Measurements from ENCODE around the gene OR2H1. TPM values are rescaled to one million over a fixed set of nuclear protein-coding genes. Genes with fewer than 3 reads are reported as not detected.

The OR2H1 gene
- total RNA-seq, 2 donors from 2014 or later: not detected

DNA sequence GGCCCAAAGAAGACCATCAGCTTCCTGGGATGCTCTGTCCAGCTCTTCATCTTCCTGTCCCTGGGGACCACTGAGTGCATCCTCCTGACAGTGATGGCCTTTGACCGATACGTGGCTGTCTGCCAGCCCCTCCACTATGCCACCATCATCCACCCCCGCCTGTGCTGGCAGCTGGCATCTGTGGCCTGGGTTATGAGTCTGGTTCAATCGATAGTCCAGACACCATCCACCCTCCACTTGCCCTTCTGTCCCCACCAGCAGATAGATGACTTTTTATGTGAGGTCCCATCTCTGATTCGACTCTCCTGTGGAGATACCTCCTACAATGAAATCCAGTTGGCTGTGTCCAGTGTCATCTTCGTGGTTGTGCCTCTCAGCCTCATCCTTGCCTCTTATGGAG, 5.1 kb downstream of the OR2H1 start:
- no peaks in the 10 kb centered on the region for H3K9me3 Mint-ChIP-seq
- H3K4me3 Mint-ChIP-seq: no peak overlapping the region
- peaks cover 22 to 29% of the 10 kb centered on the region in 2 donors for H3K27me3 Mint-ChIP-seq
- DNase-seq (ENCODE audit: low spot score): no peak
- peak; percentile 11 to 38 for ATAC-seq
- no peaks in the 10 kb centered on the region for H3K4me1 Mint-ChIP-seq (ENCODE audit: low read depth in 2 of 2)
- no peak overlapping the region for H3K27ac Mint-ChIP-seq
- no peaks in the 10 kb centered on the region for H3K36me3 Mint-ChIP-seq

GRCh38 chr6:29465279-29465678, 8.3 kb downstream of the OR2H1 start:
- H3K9me3 Mint-ChIP-seq: no peaks in the 10 kb centered on the region
- DNase-seq (ENCODE audit: low spot score) (no peak), ATAC-seq (no peak)
- no peaks in the 10 kb centered on the region for H3K36me3 Mint-ChIP-seq
- H3K4me3 Mint-ChIP-seq: no peak overlapping the region
- H3K27ac Mint-ChIP-seq: no peak overlapping the region
- H3K4me1 Mint-ChIP-seq (ENCODE audit: low read depth in 2 of 2): no peaks in the 10 kb centered on the region
- peaks cover 17 to 26% of the 10 kb centered on the region in 2 donors for H3K27me3 Mint-ChIP-seq

- Mint-ChIP-seq H3K4me1 (ENCODE audit: low read depth in 2 of 2) (no peaks in the 10 kb centered on the region), H3K36me3 (no peaks in the 10 kb centered on the region), H3K4me3 (no peak overlapping the region), H3K9me3 (no peaks in the 10 kb centered on the region), H3K27ac (no peak overlapping the region), H3K27me3 (peaks cover 17 to 26% of the 10 kb centered on the region in 2 donors)
- DNase-seq (ENCODE audit: low spot score) (no peak), ATAC-seq (no peak)
These were observed 8.8 kb downstream of the OR2H1 start for GRCh38 chr6:29465801-29466200.

GRCh38 chr6:29466241-29466640, 9.3 kb downstream of the OR2H1 start:
- no peaks in the 10 kb centered on the region for H3K36me3 Mint-ChIP-seq
- peaks cover 17 to 26% of the 10 kb centered on the region in 2 donors for H3K27me3 Mint-ChIP-seq
- no peaks in the 10 kb centered on the region for H3K4me1 Mint-ChIP-seq (ENCODE audit: low read depth in 2 of 2)
- H3K27ac Mint-ChIP-seq: no peak overlapping the region
- ATAC-seq (no peak), DNase-seq (ENCODE audit: low spot score) (no peak)
- no peak overlapping the region for H3K4me3 Mint-ChIP-seq
- H3K9me3 Mint-ChIP-seq: no peaks in the 10 kb centered on the region

DNA sequence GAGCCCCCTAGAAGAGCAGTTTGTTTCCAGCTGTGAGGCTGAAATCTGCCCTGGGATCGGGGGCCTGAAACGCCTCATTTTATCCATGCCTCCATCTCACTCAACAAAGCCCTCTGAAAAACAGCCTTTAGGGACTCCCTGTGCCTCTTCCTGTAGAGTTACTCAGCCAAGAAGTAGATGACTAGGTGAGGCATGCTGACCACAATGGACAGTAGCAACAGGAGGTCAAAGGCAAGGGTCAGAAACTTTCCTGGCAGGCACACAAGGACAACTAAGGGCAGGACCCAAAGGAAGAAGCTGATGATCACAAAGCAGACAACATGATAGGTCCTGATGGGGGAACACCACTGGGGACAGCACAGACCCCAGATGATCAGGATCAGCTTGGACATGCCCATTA, 18.0 kb downstream of the OR2H1 start:
- DNase-seq (ENCODE audit: low spot score) (no peak), ATAC-seq (no peak)
- no peaks in the 10 kb centered on the region for H3K36me3 Mint-ChIP-seq
- no peak overlapping the region for H3K4me3 Mint-ChIP-seq
- no peak overlapping the region for H3K27ac Mint-ChIP-seq
- no peaks in the 10 kb centered on the region for H3K9me3 Mint-ChIP-seq
- no peaks in the 10 kb centered on the region for H3K4me1 Mint-ChIP-seq (ENCODE audit: low read depth in 2 of 2)
- peaks cover 10 to 25% of the 10 kb centered on the region in 2 donors for H3K27me3 Mint-ChIP-seq

DNA sequence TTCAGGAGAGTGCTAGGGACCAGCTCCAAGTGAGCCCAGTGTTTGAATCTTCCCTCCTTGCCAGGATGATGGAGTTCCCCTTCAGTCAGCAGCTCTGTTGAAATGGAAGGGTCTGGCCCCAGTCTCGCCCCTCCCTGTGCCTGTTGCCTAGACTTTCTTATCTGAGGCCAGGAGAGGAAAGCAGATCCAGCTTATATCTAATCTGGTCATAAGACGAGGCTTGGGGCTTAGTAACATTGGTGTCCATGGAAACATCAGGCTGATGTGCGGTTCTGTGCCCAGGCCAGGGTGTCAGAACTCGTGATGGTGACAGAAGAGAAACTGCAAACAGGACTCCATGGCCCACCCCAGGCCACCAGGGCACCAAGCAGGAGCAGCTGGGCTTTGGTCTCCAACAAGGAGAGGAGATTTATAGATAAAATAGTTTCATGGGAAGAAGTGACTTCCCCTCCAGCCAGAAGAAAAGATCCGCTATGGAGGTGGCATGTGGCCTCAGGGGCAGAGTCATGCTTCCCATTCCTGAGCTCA, 21.0 kb downstream of the OR2H1 start:
- Mint-ChIP-seq H3K4me1 (ENCODE audit: low read depth in 2 of 2) (no peaks in the 10 kb centered on the region), H3K4me3 (no peak overlapping the region)

GRCh38 chr6:29478740-29479139, 21.8 kb downstream of the OR2H1 start:
- Mint-ChIP-seq H3K9me3 (no peaks in the 10 kb centered on the region), H3K27ac (no peak overlapping the region), H3K4me1 (ENCODE audit: low read depth in 2 of 2) (no peaks in the 10 kb centered on the region), H3K27me3 (peaks cover 16 to 39% of the 10 kb centered on the region in 2 donors), H3K4me3 (no peak overlapping the region), H3K36me3 (no peaks in the 10 kb centered on the region)
- DNase-seq (ENCODE audit: low spot score) (no peak), ATAC-seq (no peak)

More for the DNA sequence above, 21.0 kb downstream of the OR2H1 start:
- H3K36me3 Mint-ChIP-seq: no peaks in the 10 kb centered on the region
- H3K27me3 Mint-ChIP-seq: peaks cover 13 to 39% of the 10 kb centered on the region in 2 donors
- DNase-seq (ENCODE audit: low spot score) (no peak), ATAC-seq (no peak)
- no peak overlapping the region for H3K27ac Mint-ChIP-seq
- H3K9me3 Mint-ChIP-seq: no peaks in the 10 kb centered on the region

GRCh38 chr6:29479560-29479959, 22.6 kb downstream of the OR2H1 start:
- Mint-ChIP-seq H3K36me3 (no peaks in the 10 kb centered on the region), H3K4me1 (ENCODE audit: low read depth in 2 of 2) (no peaks in the 10 kb centered on the region), H3K27ac (no peak overlapping the region), H3K9me3 (no peaks in the 10 kb centered on the region), H3K27me3 (peaks cover 16 to 40% of the 10 kb centered on the region in 2 donors), H3K4me3 (no peak overlapping the region)
- DNase-seq (ENCODE audit: low spot score) (no peak), ATAC-seq (no peak)

DNA sequence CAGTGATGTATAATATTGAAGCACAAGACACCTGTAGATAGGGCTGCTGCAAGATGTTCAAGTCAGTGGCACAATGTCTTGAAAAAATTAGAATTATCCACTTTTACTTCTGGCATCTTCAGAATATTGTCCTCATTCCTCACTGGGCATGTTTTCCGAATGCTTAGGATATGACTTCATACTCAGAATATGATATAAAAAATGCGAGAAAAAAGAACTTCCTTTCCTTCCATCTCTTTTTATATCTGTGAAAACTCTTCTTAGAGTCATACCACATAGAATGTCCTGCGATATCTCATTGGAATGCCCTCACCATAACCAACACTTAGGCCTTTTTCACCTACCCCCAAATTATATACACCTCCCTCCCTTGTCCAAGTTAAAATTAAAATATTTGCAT, 26.2 kb downstream of the OR2H1 start:
- no peaks in the 10 kb centered on the region for H3K36me3 Mint-ChIP-seq
- no peak overlapping the region for H3K4me3 Mint-ChIP-seq
- DNase-seq (ENCODE audit: low spot score) (no peak), ATAC-seq (no peak)
- no peaks in the 10 kb centered on the region for H3K9me3 Mint-ChIP-seq
- no peaks in the 10 kb centered on the region for H3K4me1 Mint-ChIP-seq (ENCODE audit: low read depth in 2 of 2)
- peaks cover 28 to 48% of the 10 kb centered on the region in 2 donors for H3K27me3 Mint-ChIP-seq
- no peak overlapping the region for H3K27ac Mint-ChIP-seq

DNA sequence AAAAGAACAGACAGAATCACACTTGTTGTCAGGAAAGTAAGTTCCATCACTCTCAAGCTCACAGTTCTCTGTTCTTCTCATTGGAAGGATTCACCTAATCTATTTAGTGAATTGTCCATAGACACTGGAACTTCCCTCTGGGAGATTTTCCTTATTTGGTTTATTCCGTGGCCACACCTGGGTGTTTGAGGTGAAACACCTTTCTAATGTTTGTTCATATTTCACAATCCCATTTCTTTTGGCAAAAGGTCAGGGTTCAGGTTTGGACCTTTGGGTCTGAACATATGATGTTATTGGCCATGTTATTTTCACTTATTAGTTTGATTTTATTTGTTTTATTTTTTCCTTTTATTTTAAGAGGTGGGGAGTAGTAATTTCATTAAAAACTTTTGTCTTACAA, 26.8 kb downstream of the OR2H1 start:
- Mint-ChIP-seq H3K36me3 (no peaks in the 10 kb centered on the region), H3K4me1 (ENCODE audit: low read depth in 2 of 2) (no peaks in the 10 kb centered on the region), H3K9me3 (no peaks in the 10 kb centered on the region), H3K27me3 (peaks cover 28 to 45% of the 10 kb centered on the region in 2 donors), H3K4me3 (no peak overlapping the region), H3K27ac (no peak overlapping the region)
- ATAC-seq (no peak), DNase-seq (ENCODE audit: low spot score) (no peak)

DNA sequence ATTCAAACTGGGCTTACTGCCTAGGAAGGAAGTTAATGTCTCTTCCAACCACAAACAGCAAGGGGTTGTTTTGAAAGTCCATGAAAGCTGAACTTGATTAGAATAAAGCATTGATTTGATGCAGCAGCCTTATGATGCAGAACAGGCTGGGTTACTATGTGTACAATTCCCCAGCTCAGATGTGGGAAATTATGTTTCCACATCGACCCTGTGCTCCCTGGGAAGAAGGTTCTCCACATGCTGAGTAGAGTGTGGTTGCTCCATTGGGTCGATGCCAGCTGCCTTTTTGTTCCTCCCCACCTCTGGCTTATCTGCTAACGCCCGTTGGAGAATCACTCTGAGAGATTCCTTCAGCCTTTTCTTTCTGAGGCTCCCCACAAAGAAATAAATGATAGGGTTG, 29.6 kb downstream of the OR2H1 start:
- Mint-ChIP-seq H3K9me3 (no peaks in the 10 kb centered on the region), H3K4me3 (no peak overlapping the region), H3K27ac (no peak overlapping the region), H3K4me1 (ENCODE audit: low read depth in 2 of 2) (no peaks in the 10 kb centered on the region), H3K36me3 (no peaks in the 10 kb centered on the region), H3K27me3 (peaks cover 26 to 30% of the 10 kb centered on the region in 2 donors)
- DNase-seq (ENCODE audit: low spot score) (no peak), ATAC-seq (no peak)

DNA sequence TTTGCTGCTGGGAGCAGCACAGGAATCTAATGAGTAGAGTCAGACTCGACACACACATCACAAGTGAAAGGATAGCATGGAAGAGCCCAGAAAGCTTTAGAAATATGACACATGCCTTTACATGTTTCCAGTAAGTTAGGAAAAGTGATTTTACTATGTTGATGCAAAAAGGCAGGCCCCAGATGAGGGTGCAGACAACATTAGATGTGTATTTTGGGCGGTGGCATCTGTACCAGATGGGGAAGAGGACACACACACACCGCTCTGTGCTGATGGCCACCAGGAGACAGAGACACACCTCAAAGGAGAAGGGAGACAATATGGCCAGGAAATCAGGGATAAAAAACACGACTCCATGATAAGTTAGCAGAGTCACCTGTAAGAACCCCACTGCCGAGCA, 30.2 kb downstream of the OR2H1 start:
- Mint-ChIP-seq H3K27me3 (peaks cover 20 to 30% of the 10 kb centered on the region in 2 donors), H3K36me3 (no peaks in the 10 kb centered on the region), H3K4me3 (no peak overlapping the region), H3K9me3 (no peaks in the 10 kb centered on the region), H3K4me1 (ENCODE audit: low read depth in 2 of 2) (no peaks in the 10 kb centered on the region), H3K27ac (no peak overlapping the region)
- DNase-seq (ENCODE audit: low spot score): no peak
- peak in 1 of 2 donors; percentile 40 for ATAC-seq

DNA sequence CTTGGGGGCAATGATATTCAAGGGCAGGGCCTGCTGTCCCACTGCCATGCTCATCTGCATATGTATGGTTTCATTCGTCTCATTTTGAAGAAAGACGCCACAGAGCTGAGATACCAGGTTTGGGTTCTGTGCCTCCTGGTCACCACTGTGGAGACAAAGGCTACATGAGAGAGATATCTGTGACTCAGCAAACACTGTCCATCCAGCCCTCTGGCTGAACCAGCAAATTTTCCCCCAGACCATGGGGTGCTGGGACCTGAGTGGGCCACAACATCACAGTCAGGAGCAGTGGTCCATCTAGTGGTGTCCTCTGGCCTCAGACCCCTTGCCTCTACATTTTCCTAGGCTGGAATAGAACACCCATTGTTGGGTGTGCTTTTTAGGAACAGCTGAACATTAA, 30.7 kb downstream of the OR2H1 start, which contains the start of gene MAS1L:
Gene MAS1L (minus strand): TSS at position 297 of the 400 bp plus-strand sequence. CDS start 54 bp downstream, at position 243.
- Mint-ChIP-seq H3K27me3 (peaks cover 17 to 28% of the 10 kb centered on the region in 2 donors), H3K36me3 (no peaks in the 10 kb centered on the region), H3K4me1 (ENCODE audit: low read depth in 2 of 2) (no peaks in the 10 kb centered on the region), H3K27ac (no peak within 1 kb of the TSS), H3K4me3 (no peak within 1 kb of the TSS), H3K9me3 (no peaks in the 10 kb centered on the region)
- ATAC-seq: peak in 1 of 2 donors; percentile 45
- DNase-seq (ENCODE audit: low spot score): no peak

DNA sequence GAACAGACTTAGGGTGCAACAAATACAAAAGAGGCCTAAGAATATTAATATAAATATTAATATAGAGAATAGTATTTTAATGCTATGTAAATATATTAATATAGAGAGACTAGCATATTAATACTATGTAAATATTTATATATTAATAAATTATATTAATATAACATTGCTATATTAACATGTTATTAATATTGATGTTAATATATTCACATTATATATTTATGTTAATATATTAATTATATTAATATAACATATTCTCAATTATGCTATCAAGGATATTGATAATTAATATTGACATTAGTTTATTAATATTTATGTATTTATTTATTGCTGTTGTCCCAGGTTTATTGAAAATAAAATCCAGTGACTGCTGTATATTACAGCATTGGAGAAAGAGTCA, 31.9 kb downstream of the OR2H1 start:
- Mint-ChIP-seq H3K27ac (no peak overlapping the region), H3K4me1 (ENCODE audit: low read depth in 2 of 2) (no peaks in the 10 kb centered on the region), H3K27me3 (peaks cover 17 to 26% of the 10 kb centered on the region in 2 donors), H3K4me3 (no peak overlapping the region), H3K9me3 (no peaks in the 10 kb centered on the region), H3K36me3 (no peaks in the 10 kb centered on the region)
- ATAC-seq: no peak
- DNase-seq (ENCODE audit: low spot score): no peak

DNA sequence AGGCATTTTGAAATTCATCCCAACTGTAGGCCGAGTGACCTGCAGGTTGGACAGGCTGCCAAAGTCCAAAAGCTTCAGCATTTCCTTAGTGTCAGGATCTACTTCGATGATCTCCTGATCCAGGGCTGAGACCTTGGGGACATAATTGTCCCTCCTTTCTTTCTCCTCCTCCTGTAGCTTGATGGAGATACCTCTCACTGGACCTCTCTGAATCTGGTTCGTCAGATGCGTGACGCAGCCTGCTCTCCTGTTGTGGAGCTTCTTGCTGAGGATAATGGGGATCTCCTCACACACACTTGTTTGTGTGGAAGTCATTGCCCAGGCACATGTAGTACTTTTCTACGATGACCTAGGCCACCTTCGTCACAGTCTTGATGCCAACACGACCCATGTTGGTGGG, 32.3 kb downstream of the OR2H1 start:
- H3K27me3 Mint-ChIP-seq: peaks cover 17 to 26% of the 10 kb centered on the region in 2 donors
- no peak for DNase-seq (ENCODE audit: low spot score)
- no peaks in the 10 kb centered on the region for H3K9me3 Mint-ChIP-seq
- no peaks in the 10 kb centered on the region for H3K36me3 Mint-ChIP-seq
- no peak overlapping the region for H3K4me3 Mint-ChIP-seq
- no peak for ATAC-seq
- no peaks in the 10 kb centered on the region for H3K4me1 Mint-ChIP-seq (ENCODE audit: low read depth in 2 of 2)
- no peak overlapping the region for H3K27ac Mint-ChIP-seq

Data from natural killer cell treated with Interleukin-12 subunit alpha and Interleukin-12 subunit beta and Interleukin-15 and Interleukin-18, amount 100 ng/mL, for 72 hours (primary cell).